WTC11 (cell line): ENCODE data around the gene TAF4. TPM values are rescaled to one million over a fixed set of nuclear protein-coding genes. Genes with fewer than 3 reads are reported as not detected.

Source experiments
- ATAC-seq: fragments of 200-7000 bp; cut with Tn5 transposase; 2 replicates; pipeline ENCODE4 v1.10.0; 2021; ENCODE audit warnings: mild to moderate bottlenecking, moderate library complexity
- CTCF ChIA-PET: fragments of 300-600 bp; sonication (Branson Sonifier 250); formaldehyde crosslinking; loops from one replicate; lab custom pipeline; 2021; ENCODE audit warnings: antibody characterized with exemption; lab: Charles Lee
- POLR2A ChIA-PET: fragments of 350-600 bp; sonication (Branson Sonifier 250); formaldehyde crosslinking; loops from one replicate; lab custom pipeline; 2021; ENCODE audit warnings: antibody characterized with exemption; lab: Charles Lee
- DNase-seq: peaks from one replicate; pipeline ENCODE4 v3.0.0; 2021; ENCODE audit warnings: low spot score
- H3K27ac Mint-ChIP-seq: 2 replicates; pipeline ENCODE4 v1.8.0; 2021; ENCODE audit warnings: mixed read lengths
- H3K27me3 Mint-ChIP-seq: 2 replicates; pipeline ENCODE4 v1.8.0; 2021; ENCODE audit warnings: low read depth, mild to moderate bottlenecking, moderate library complexity, mixed read lengths
- H3K36me3 Mint-ChIP-seq: 2 replicates; pipeline ENCODE4 v1.8.0; 2021; ENCODE audit warnings: mixed read lengths
- H3K4me1 Mint-ChIP-seq: 2 replicates; pipeline ENCODE4 v1.8.0; 2022; ENCODE audit warnings: mixed read lengths
- H3K4me3 Mint-ChIP-seq: 2 replicates; pipeline ENCODE4 v1.8.0; 2021; ENCODE audit warnings: mild to moderate bottlenecking, moderate library complexity, mixed read lengths
- H3K9me3 Mint-ChIP-seq: 2 replicates; pipeline ENCODE4 v1.8.0; 2021; ENCODE audit warnings: mixed read lengths
- AR ChIP-seq: fragments of 250-450 bp; sonication (Bioruptor Pico); IDR thresholded peaks from 2 replicates; pipeline ENCODE4 v1.9.0; 2021; ENCODE audit warnings: mild to moderate bottlenecking
- ATF6 ChIP-seq: sonication (generic); formaldehyde crosslinking; IDR thresholded peaks from 2 replicates; pipeline ENCODE4 v1.8.1; 2023; ENCODE audit warnings: mild to moderate bottlenecking, missing genetic modification reagents
- CREM ChIP-seq: sonication (generic); formaldehyde crosslinking; IDR thresholded peaks from 2 replicates; pipeline ENCODE4 v1.8.1; 2022; ENCODE audit warnings: mild to moderate bottlenecking, missing genetic modification reagents, moderate library complexity
- ERG ChIP-seq: fragments of 250-450 bp; sonication (Bioruptor Pico); IDR thresholded peaks from 2 replicates; pipeline ENCODE4 v1.8.0; 2021; ENCODE audit warnings: mild to moderate bottlenecking
- FOXP1 ChIP-seq: sonication (generic); formaldehyde crosslinking; IDR thresholded peaks from 2 replicates; pipeline ENCODE4 v1.8.0; 2022; ENCODE audit warnings: missing genetic modification reagents, mild to moderate bottlenecking, moderate library complexity, borderline replicate concordance
- GTF2I ChIP-seq: fragments of 250-450 bp; sonication (Bioruptor Pico); conservative IDR thresholded peaks from 2 replicates; pipeline ENCODE4 v1.4.0; 2021; ENCODE audit warnings: mild to moderate bottlenecking
- IRF1 ChIP-seq: sonication (generic); formaldehyde crosslinking; IDR thresholded peaks from 2 replicates; pipeline ENCODE4 v1.8.0; 2023; ENCODE audit warnings: missing genetic modification reagents
- IRF2 ChIP-seq: sonication (generic); formaldehyde crosslinking; IDR thresholded peaks from 2 replicates; pipeline ENCODE4 v1.8.0; 2022; ENCODE audit warnings: low read depth, missing genetic modification reagents, borderline replicate concordance
- MYBL2 ChIP-seq: sonication (generic); formaldehyde crosslinking; IDR thresholded peaks from 2 replicates; pipeline ENCODE4 v1.8.1; 2023; ENCODE audit warnings: mild to moderate bottlenecking, moderate library complexity, missing genetic modification reagents
- SMAD4 ChIP-seq: sonication (generic); formaldehyde crosslinking; IDR thresholded peaks from 2 replicates; pipeline ENCODE4 v1.8.0; 2022; ENCODE audit warnings: mild to moderate bottlenecking, missing genetic modification reagents
- STAT6 ChIP-seq: sonication (generic); formaldehyde crosslinking; conservative IDR thresholded peaks from 2 replicates; pipeline ENCODE4 v1.8.1; 2023; ENCODE audit warnings: mild to moderate bottlenecking, low read depth, missing genetic modification reagents, moderate library complexity
- ZBTB21 ChIP-seq: sonication (generic); formaldehyde crosslinking; IDR thresholded peaks from 2 replicates; pipeline ENCODE4 v1.8.1; 2023; ENCODE audit warnings: mild to moderate bottlenecking, missing genetic modification reagents, borderline replicate concordance
- ZNF121 ChIP-seq: sonication (generic); formaldehyde crosslinking; IDR thresholded peaks from 2 replicates; pipeline ENCODE4 v1.8.0; 2023; ENCODE audit warnings: missing genetic modification reagents
- ZNF219 ChIP-seq: sonication (generic); formaldehyde crosslinking; IDR thresholded peaks from 2 replicates; pipeline ENCODE4 v1.8.0; 2023; ENCODE audit warnings: missing genetic modification reagents, mild to moderate bottlenecking, borderline replicate concordance
- ZNF396 ChIP-seq: fragments of 250-450 bp; sonication (Bioruptor Pico); IDR thresholded peaks from 2 replicates; pipeline ENCODE4 v1.8.0; 2021; ENCODE audit warnings: mild to moderate bottlenecking, moderate library complexity, borderline replicate concordance
- ZNF423 ChIP-seq: fragments of 250-450 bp; sonication (Bioruptor Pico); IDR thresholded peaks from 2 replicates; pipeline ENCODE4 v2.1.2; 2022; ENCODE audit warnings: mild to moderate bottlenecking, moderate library complexity
- ZNF512 ChIP-seq: sonication (generic); formaldehyde crosslinking; IDR thresholded peaks from 2 replicates; pipeline ENCODE4 v1.8.1; 2022; ENCODE audit warnings: missing genetic modification reagents, borderline replicate concordance
- ZSCAN18 ChIP-seq: fragments of 250-450 bp; sonication (Bioruptor Pico); IDR thresholded peaks from 2 replicates; pipeline ENCODE4 v2.1.2; 2022; ENCODE audit warnings: mild to moderate bottlenecking, moderate library complexity
- total RNA-seq: library from RNA; stranded (reverse); gene quantifications from 3 replicates; pipeline ENCODE4 v1.2.3, GENCODE V29; 2021

Gene TAF4
- total RNA-seq, 1 experiment from 2014 or later: 34.4 TPM

- H3K4me3 Mint-ChIP-seq: no peak overlapping the region
- peaks cover 48% of the 10 kb centered on the region for H3K36me3 Mint-ChIP-seq
- H3K27ac Mint-ChIP-seq: no peak overlapping the region; the same call in 1 of the 2 replicates
- POLR2A ChIA-PET: no interaction called here
- peaks cover 4% of the 10 kb centered on the region for H3K4me1 Mint-ChIP-seq
- DNase-seq (no peak), ATAC-seq (no peak)
- H3K27me3 Mint-ChIP-seq: no peaks in the 10 kb centered on the region
- no peaks in the 10 kb centered on the region for H3K9me3 Mint-ChIP-seq
- no peak for TF ChIP-seq CREM (CRISPR knock-in tag)
- TF ChIP-seq FOXP1 (CRISPR knock-in tag): no peak
- no peak for TF ChIP-seq MYBL2 (CRISPR knock-in tag)
- no peak for TF ChIP-seq ZNF121 (CRISPR knock-in tag)
- TF ChIP-seq ERG (CRISPR knock-in tag): no peak
- no peak for TF ChIP-seq ZNF423 (CRISPR knock-in tag)
- TF ChIP-seq ATF6: no peak
- TF ChIP-seq SMAD4: no peak
- no peak for TF ChIP-seq ZNF219 (CRISPR knock-in tag)
- TF ChIP-seq ZNF512 (CRISPR knock-in tag): no peak
- TF ChIP-seq IRF2 (CRISPR knock-in tag): no peak
- TF ChIP-seq ZNF396: no peak
- TF ChIP-seq ZBTB21 (CRISPR knock-in tag): no peak
- TF ChIP-seq, all 79 proteins: peak for 0
- CTCF ChIA-PET: no interaction called here
Measured at GRCh38 chr20:62007127-62007647, 58.5 kb downstream of the TAF4 start.

GRCh38 chr20:62006482-62006881 lies 59.2 kb downstream of the TAF4 start:
- no peaks in the 10 kb centered on the region for H3K27me3 Mint-ChIP-seq
- DNase-seq: no peak
- no peak for ATAC-seq
- H3K36me3 Mint-ChIP-seq: peaks cover 55% of the 10 kb centered on the region
- CTCF ChIA-PET: no interaction called here
- peaks cover 4% of the 10 kb centered on the region for H3K4me1 Mint-ChIP-seq
- no peak overlapping the region for H3K27ac Mint-ChIP-seq
- no peaks in the 10 kb centered on the region for H3K9me3 Mint-ChIP-seq
- POLR2A ChIA-PET: no interaction called here
- H3K4me3 Mint-ChIP-seq: no peak overlapping the region
- TF ChIP-seq GTF2I (no peak), ZNF423 (CRISPR knock-in tag) (no peak), STAT6 (CRISPR knock-in tag) (no peak), ATF6 (no peak), SMAD4 (no peak), ZSCAN18 (no peak), IRF1 (no peak), AR (CRISPR knock-in tag) (no peak)
- TF ChIP-seq, all 79 proteins: peak for 0
